Choroid plexus epithelial cell (primary cell): ENCODE measurements around the gene LAMA5.

ENCODE experiments used
- DNase-seq: peaks from one replicate; pipeline ENCODE4 v3.0.0-alpha.2; 2010; ENCODE audit warnings: low read depth
- H3K4me3 ChIP-seq: 2 replicates; pipeline ENCODE4 v1.5.1; 2011; ENCODE audit warnings: low read depth, mild to moderate bottlenecking, control low read depth, low read length, moderate library complexity
- TF ChIP-seq, protein P1 (sequence below): conservative IDR thresholded peaks from 2 replicates; pipeline ENCODE4 v1.5.1; 2011; ENCODE audit warnings: low read depth, mild to moderate bottlenecking, control low read depth, inconsistent platforms, low read length, moderate library complexity

The LAMA5 gene

DNA sequence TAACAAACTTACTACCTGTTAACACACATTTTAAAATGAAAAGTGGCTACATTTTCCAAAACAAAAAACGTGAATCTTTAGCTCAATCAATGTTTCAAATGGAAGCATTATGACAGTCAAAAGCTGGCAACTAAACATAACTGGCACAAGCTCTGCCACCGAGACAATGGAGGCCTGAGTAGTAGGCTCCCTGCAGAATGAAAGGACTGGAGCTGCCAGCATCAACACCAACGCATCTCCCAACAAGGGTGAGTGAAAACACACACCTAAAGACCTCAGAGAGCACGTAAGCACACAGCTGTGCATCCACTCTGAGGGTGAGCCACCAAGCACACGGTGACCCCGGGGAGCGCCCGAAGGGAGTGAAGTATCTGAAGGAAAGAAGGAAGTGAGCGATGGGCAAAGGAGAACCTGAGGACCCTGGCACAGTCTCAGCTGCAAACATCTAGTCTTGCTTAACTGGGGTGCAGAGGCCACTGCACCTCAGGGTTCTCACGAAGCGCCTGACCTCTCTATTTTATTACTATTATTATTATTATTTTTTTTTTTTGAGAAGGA is 65.9 kb downstream of the LAMA5 start:
- TF ChIP-seq, protein P1, sequence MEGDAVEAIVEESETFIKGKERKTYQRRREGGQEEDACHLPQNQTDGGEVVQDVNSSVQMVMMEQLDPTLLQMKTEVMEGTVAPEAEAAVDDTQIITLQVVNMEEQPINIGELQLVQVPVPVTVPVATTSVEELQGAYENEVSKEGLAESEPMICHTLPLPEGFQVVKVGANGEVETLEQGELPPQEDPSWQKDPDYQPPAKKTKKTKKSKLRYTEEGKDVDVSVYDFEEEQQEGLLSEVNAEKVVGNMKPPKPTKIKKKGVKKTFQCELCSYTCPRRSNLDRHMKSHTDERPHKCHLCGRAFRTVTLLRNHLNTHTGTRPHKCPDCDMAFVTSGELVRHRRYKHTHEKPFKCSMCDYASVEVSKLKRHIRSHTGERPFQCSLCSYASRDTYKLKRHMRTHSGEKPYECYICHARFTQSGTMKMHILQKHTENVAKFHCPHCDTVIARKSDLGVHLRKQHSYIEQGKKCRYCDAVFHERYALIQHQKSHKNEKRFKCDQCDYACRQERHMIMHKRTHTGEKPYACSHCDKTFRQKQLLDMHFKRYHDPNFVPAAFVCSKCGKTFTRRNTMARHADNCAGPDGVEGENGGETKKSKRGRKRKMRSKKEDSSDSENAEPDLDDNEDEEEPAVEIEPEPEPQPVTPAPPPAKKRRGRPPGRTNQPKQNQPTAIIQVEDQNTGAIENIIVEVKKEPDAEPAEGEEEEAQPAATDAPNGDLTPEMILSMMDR, result no peak
- DNase-seq, result no peak

GRCh38 chr20:62300319-62300718 is 66.8 kb downstream of the LAMA5 start:
- TF ChIP-seq, protein P1, result no peak

More for the DNA sequence above, 65.9 kb downstream of the LAMA5 start:
- H3K4me3 ChIP-seq, result no peak overlapping the region

DNA sequence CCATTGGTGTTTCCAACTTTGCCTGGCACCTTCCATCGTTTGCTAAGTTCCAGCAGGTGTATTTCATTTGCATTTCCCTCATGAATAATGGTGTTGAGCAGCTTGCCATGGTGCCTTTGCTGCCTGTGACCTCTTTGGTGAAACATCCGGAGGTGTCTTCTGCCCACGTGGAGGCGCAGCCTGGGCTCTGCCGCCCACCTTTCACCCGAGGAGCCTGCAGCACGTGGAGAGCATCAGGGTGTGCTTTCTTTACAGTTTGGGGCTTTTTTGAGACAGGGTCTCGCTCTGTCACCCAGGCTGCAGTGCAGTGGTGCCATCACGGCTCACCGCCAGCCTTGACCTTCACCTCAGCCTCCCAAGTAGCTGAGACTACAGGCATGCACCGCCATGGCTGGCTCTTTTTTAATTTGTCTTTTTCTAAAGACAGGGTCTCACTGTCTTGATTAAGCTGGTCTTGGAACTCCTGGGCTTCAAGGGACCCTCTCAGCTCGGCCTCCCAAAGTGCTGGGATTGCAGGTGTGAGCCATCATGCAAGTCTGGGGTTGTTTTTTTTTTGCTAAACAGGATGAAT is 67.4 kb downstream of the LAMA5 start:
- TF ChIP-seq, protein P1, result no peak
- DNase-seq, result no peak

More at GRCh38 chr20:62300319-62300718, 66.8 kb downstream of the LAMA5 start:
- H3K4me3 ChIP-seq, result no peak overlapping the region
- DNase-seq, result no peak

DNA sequence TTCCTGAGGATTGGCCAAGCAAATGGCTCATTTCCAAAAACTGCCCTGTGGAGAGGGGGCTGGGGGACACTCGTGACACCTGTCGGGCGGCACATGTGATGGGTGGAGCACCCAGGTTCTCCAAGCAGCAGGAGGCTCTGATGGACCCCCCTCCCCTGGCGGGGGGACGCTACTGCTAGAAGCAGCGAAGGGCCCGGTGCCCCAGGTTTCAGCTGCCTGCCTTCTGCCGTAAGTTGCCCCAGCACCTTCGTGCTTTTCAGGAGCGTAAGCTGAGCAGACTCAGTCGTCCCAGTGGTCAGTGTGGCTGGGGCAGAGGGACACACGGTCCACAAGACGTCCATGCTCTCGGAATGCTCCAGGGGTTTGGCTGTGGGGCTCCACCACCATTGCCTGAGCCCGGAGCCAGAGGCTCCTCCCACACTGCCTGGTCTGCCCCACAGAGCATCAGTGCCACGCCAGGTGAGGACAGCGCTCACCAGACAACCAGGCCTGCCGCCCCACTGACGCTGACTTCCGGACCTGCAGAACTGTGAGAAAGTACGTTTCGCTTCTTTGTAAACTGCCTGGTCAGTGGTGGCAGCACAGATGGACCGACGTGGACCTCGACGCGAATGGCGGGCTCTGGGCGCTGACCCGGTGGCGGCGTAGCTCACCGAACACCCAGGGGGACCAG is 68.4 kb downstream of the LAMA5 start:
- TF ChIP-seq, protein P1, result no peak
- DNase-seq, result no peak
- no peak overlapping the region for H3K4me3 ChIP-seq

More for the DNA sequence above, 67.4 kb downstream of the LAMA5 start:
- H3K4me3 ChIP-seq, result no peak overlapping the region

GRCh38 chr20:62297449-62298227 is 69.5 kb downstream of the LAMA5 start:
- TF ChIP-seq, protein P1, result no peak
- no peak for DNase-seq
- H3K4me3 ChIP-seq, result no peak overlapping the region

GRCh38 chr20:62296724-62297448 is 70.2 kb downstream of the LAMA5 start:
- no peak for DNase-seq
- no peak overlapping the region for H3K4me3 ChIP-seq
- TF ChIP-seq, protein P1, result no peak
